GM12878 (cell line): ENCODE data around the gene GSG1. TPM values are rescaled to one million over a fixed set of nuclear protein-coding genes. Genes with fewer than 3 reads are reported as not detected.

Experiments
- ATAC-seq: fragments of 200-7000 bp; cut with Tn5 transposase; 3 replicates; pipeline ENCODE4 v1.9.1; 2020; ENCODE audit warnings: mild to moderate bottlenecking, moderate library complexity
- BruUV-seq: library from RNA; stranded (reverse); fragments of 400-500 nt; replicated peaks from 2 replicates; lab custom pipeline; 2021; lab: Mats Ljungman, UMichigan
- CTCF ChIA-PET: fragments of 300-600 bp; sonication (Branson Sonifier 250); formaldehyde crosslinking; extraction: SDS; loops from one replicate; lab custom pipeline; 2021; ENCODE audit warnings: inconsistent platforms; lab: Yijun Ruan, JAX
- POLR2A ChIA-PET: fragments of 350-600 bp; formaldehyde crosslinking; extraction: SDS; loops from one replicate; lab custom pipeline; 2021; ENCODE audit warnings: inconsistent platforms; lab: Charles Lee
- RAD21 ChIA-PET: fragments of 300-600 bp; sonication (Branson Sonifier 250); formaldehyde crosslinking; loops from one replicate; lab custom pipeline; 2023; ENCODE audit warnings: antibody characterized with exemption; ENCODE audit not compliant: unreplicated experiment; lab: Charles Lee
- SMC1A ChIA-PET: fragments of 300-600 bp; sonication (Branson Sonifier 250); formaldehyde crosslinking; loops from one replicate; lab custom pipeline; 2023; ENCODE audit not compliant: unreplicated experiment, uncharacterized antibody; lab: Charles Lee
- DNase-seq: peaks from one replicate; pipeline ENCODE4 v3.0.0-alpha.2; 2011; ENCODE audit warnings: low read depth, low spot score
- FAIRE-seq: peaks from 3 replicates; lab custom pipeline; 2011; peaks lifted over from hg19 to GRCh38; lab: Jason Lieb, UNC
- H2AFZ ChIP-seq: 2 replicates; pipeline ENCODE4 v1.6.0; 2011; ENCODE audit warnings: low read depth, low read length, control low read depth; ENCODE audit not compliant: control insufficient read depth
- H3K27ac ChIP-seq: 2 replicates; pipeline ENCODE4 v1.5.1; 2011; ENCODE audit warnings: control low read depth; ENCODE audit not compliant: control insufficient read depth, insufficient read depth
- H3K27me3 ChIP-seq, 2 experiments: replicated peaks in 1 of 2; 2 replicates each; pipeline versions ENCODE4 v1.6.0 to v1.6.1; 2011; ENCODE audit warnings: low read length in 1 of 2; ENCODE audit not compliant: control insufficient read depth in 2 of 2, insufficient read depth in 2 of 2
- H3K36me3 ChIP-seq, 2 experiments: 2 replicates each; pipeline ENCODE4 v1.5.1; 2011; ENCODE audit warnings: low read length in 1 of 2; ENCODE audit not compliant: control insufficient read depth in 2 of 2, insufficient read depth in 2 of 2
- H3K4me1 ChIP-seq: 2 replicates; pipeline ENCODE4 v1.6.1; 2011; ENCODE audit warnings: mild to moderate bottlenecking, low read length, moderate library complexity, mixed read lengths; ENCODE audit not compliant: control insufficient read depth, insufficient read depth
- H3K4me2 ChIP-seq: 2 replicates; pipeline ENCODE4 v1.6.0; 2011; ENCODE audit warnings: control low read depth; ENCODE audit not compliant: control insufficient read depth, insufficient read depth
- H3K4me3 ChIP-seq: fragments of 200-600 bp; sonication (generic); 2 replicates; pipeline ENCODE4 v1.5.1; 2016
- H3K79me2 ChIP-seq: 2 replicates; pipeline ENCODE4 v1.6.0; 2011; ENCODE audit warnings: low read length; ENCODE audit not compliant: control insufficient read depth, insufficient read depth
- H3K9ac ChIP-seq: 2 replicates; pipeline ENCODE4 v1.8.0; 2011; ENCODE audit warnings: low read length, control low read depth, mixed read lengths; ENCODE audit not compliant: control insufficient read depth, insufficient read depth
- H3K9me3 ChIP-seq: replicated peaks from 3 replicates; pipeline ENCODE4 v1.5.1; 2011; ENCODE audit warnings: mild to moderate bottlenecking, low read length; ENCODE audit not compliant: control insufficient read depth, insufficient read depth
- H4K20me1 ChIP-seq: 2 replicates; pipeline ENCODE4 v1.6.0; 2011; ENCODE audit not compliant: control insufficient read depth, insufficient read depth
- BACH1 ChIP-seq: fragments of 450-650 bp; IDR thresholded peaks from 2 replicates; pipeline ENCODE4 v1.6.1; 2017; ENCODE audit warnings: mild to moderate bottlenecking, borderline replicate concordance
- BHLHE40 ChIP-seq, 2 experiments: fragments of 450-650 bp in 1 of 2; IDR thresholded peaks; 2 replicates each; pipeline ENCODE4 v1.6.1; 2011 to 2017; ENCODE audit warnings: low read depth in 2 of 2, borderline replicate concordance in 1 of 2, improper control_type of control experiment in 1 of 2, low read length in 1 of 2, mild to moderate bottlenecking in 1 of 2
- CBX5 ChIP-seq: sonication (generic); IDR thresholded peaks from 2 replicates; pipeline ENCODE4 v1.6.1; 2016; ENCODE audit warnings: low read depth, moderate library complexity, mild to moderate bottlenecking, inconsistent platforms
- CHD2 ChIP-seq: IDR thresholded peaks from 2 replicates; pipeline ENCODE4 v1.6.1; 2011; ENCODE audit warnings: low read depth, low read length, improper control_type of control experiment, borderline replicate concordance
- E2F8 ChIP-seq: fragments of 450-650 bp; IDR thresholded peaks from 2 replicates; pipeline ENCODE4 v1.6.1; 2018; ENCODE audit warnings: mild to moderate bottlenecking, low read depth, moderate library complexity; ENCODE audit not compliant: partially characterized antibody
- EED ChIP-seq: sonication (generic); IDR thresholded peaks from 2 replicates; pipeline ENCODE4 v1.6.1; 2016; ENCODE audit warnings: antibody characterized with exemption, low read depth
- EZH2 ChIP-seq: IDR thresholded peaks from 2 replicates; pipeline ENCODE4 v1.6.1; 2012; ENCODE audit warnings: low read depth, mild to moderate bottlenecking, control low read depth, inconsistent platforms, low read length, borderline replicate concordance; ENCODE audit not compliant: control insufficient read depth
- FOXK2 ChIP-seq: fragments of 450-650 bp; IDR thresholded peaks from 2 replicates; pipeline ENCODE4 v1.6.1; 2017; ENCODE audit warnings: mild to moderate bottlenecking, moderate library complexity
- JUND ChIP-seq: IDR thresholded peaks from 2 replicates; pipeline ENCODE4 v1.6.1; 2012; ENCODE audit warnings: low read depth, mild to moderate bottlenecking, low read length, improper control_type of control experiment, moderate library complexity
- MEF2B ChIP-seq: fragments of 450-650 bp; IDR thresholded peaks from 2 replicates; pipeline ENCODE4 v1.6.1; 2018; ENCODE audit warnings: mild to moderate bottlenecking, moderate library complexity; ENCODE audit not compliant: partially characterized antibody, poor library complexity, severe bottlenecking
- NFYB ChIP-seq: IDR thresholded peaks from 2 replicates; pipeline ENCODE4 v1.6.1; 2011; ENCODE audit warnings: low read depth, mild to moderate bottlenecking, low read length, improper control_type of control experiment, moderate library complexity; ENCODE audit not compliant: insufficient read depth
- NR2C1 ChIP-seq: fragments of 450-650 bp; IDR thresholded peaks from 2 replicates; pipeline ENCODE4 v1.6.1; 2017; ENCODE audit warnings: antibody characterized with exemption, mild to moderate bottlenecking, moderate library complexity
- RAD21 ChIP-seq: IDR thresholded peaks from 2 replicates; pipeline ENCODE4 v1.6.1; 2011; ENCODE audit warnings: mild to moderate bottlenecking, low read depth, low read length, moderate library complexity; ENCODE audit not compliant: insufficient read depth
- RAD51 ChIP-seq: fragments of 450-650 bp; IDR thresholded peaks from 2 replicates; pipeline ENCODE4 v1.6.1; 2016; ENCODE audit warnings: moderate library complexity, mild to moderate bottlenecking, inconsistent platforms
- RB1 ChIP-seq: fragments of 450-650 bp; formaldehyde crosslinking; IDR thresholded peaks from 2 replicates; pipeline ENCODE4 v1.6.1; 2017; ENCODE audit warnings: mild to moderate bottlenecking, borderline replicate concordance
- RCOR1 ChIP-seq: conservative IDR thresholded peaks from 2 replicates; pipeline ENCODE4 v1.6.1; 2012; ENCODE audit warnings: low read depth, low read length, improper control_type of control experiment
- RELA ChIP-seq: fragments of 450-650 bp; IDR thresholded peaks from 2 replicates; pipeline ENCODE4 v1.8.0; 2014; ENCODE audit warnings: borderline replicate concordance; ENCODE audit not compliant: partially characterized antibody
- SREBF1 ChIP-seq: IDR thresholded peaks from 2 replicates; pipeline ENCODE4 v1.6.1; 2012; ENCODE audit warnings: mild to moderate bottlenecking, low read length
- SRF ChIP-seq, 2 experiments: IDR thresholded peaks; 2 replicates each; pipeline ENCODE4 v1.6.1; 2011; ENCODE audit warnings: low read depth in 2 of 2, low read length in 2 of 2, mild to moderate bottlenecking in 1 of 2, moderate library complexity in 1 of 2
- WGBS: methylation state at CpG from one replicate; pipeline ENCODE4 v1.1.6; 2016; ENCODE audit warnings: low lambda C conversion rate; ENCODE audit not compliant: insufficient replicate concordance, insufficient coverage; ENCODE audit errors: missing lambda C conversion rate; 5-methylcytosine and 5-hydroxymethylcytosine counted together
- in situ Hi-C: fragments of 300-500 bp; cut with MboI; formaldehyde crosslinking; loops from 9 replicates; pipeline ENCODE4 v1.14.3; 2018; ENCODE audit warnings: mixed read lengths
- intact Hi-C: fragments of 100-400 bp; cut with micrococcal nuclease; formaldehyde crosslinking; loops from one replicate; pipeline ENCODE4 v1.14.2; 2022; ENCODE audit not compliant: unreplicated experiment
- polyA plus RNA-seq, 11 experiments: library from polyadenylated mRNA; depleted of rRNA in 4 of 11; unstranded in 6 of 11; stranded (reverse) in 5 of 11; fragments of >200 nt; fragmentation: Nextera tagmentation in 4 of 11; fragmentation: Illumina TruSeq in 1 of 11; extraction: Ambion mirVana in 4 of 11; extraction: Trizol in 1 of 11; gene quantifications; 1 replicate in 1 of 11; 2 replicates in 10 of 11; pipeline versions ENCODE4 v1.2.1 to v1.2.3, GENCODE V29; 2011 to 2016; ENCODE audit warnings: inconsistent platforms in 2 of 11, missing spikeins in 2 of 11, low read depth in 1 of 11
- total RNA-seq, 4 experiments: library from RNA; depleted of rRNA in 3 of 4; stranded (reverse); fragments of >200 nt in 3 of 4; fragmentation: Illumina TruSeq in 1 of 4; extraction: Trizol in 1 of 4; gene quantifications; 2 replicates each; pipeline versions ENCODE4 v1.2.1 to v1.2.3, GENCODE V29; 2013 to 2021

Gene GSG1
- total and polyA plus RNA-seq, 10 of the 15 experiments (the other 5 are each of a cell fraction or from before 2014, with no cell fraction given), result not detected

GRCh38 chr12:13044002-13044905 is 59.2 kb downstream of the GSG1 start, which contains the start of gene FAM234B:
Gene FAM234B, plus strand, starts transcription at chr12:13044381. Its CDS starts 23 bp downstream, at chr12:13044404.
- no peaks in the 10 kb centered on the region for H3K4me1 ChIP-seq
- H3K36me3 ChIP-seq, result no peaks in the 10 kb centered on the region
- ChIA-PET POLR2A (no interaction called here), SMC1A (interaction anchor here (0.9 to 1.5 kb wide), 3 partner anchors 10 to 189 kb away, joined by 3 read pairs; no protein-coding TSS in a partner anchor), CTCF (interaction anchor here (1.0 to 1.3 kb wide), 3 partner anchors 20 to 168 kb away, joined by 3 to 5 read pairs (median 3); no protein-coding TSS in a partner anchor), RAD21 (interaction anchor here (0.6 kb wide), 1 partner anchor 24 kb away, joined by 3 read pairs; no protein-coding TSS in a partner anchor)
- peaks cover 0 to 8% of the 10 kb centered on the region in 2 experiments; a peak in 2 of 4 replicates for H3K27me3 ChIP-seq
- H3K79me2 ChIP-seq, result no peaks in the 10 kb centered on the region
- no peaks in the 10 kb centered on the region for H3K9me3 ChIP-seq
- H3K9ac ChIP-seq, result peak within 1 kb of the TSS; percentile 50
- H4K20me1 ChIP-seq, result no peaks in the 10 kb centered on the region
- H3K4me3 ChIP-seq, result peak within 1 kb of the TSS; percentile 95
- DNase-seq (no peak), FAIRE-seq (no peak), ATAC-seq (peak; percentile 99)
- in situ Hi-C loops, result no loop called here
- intact Hi-C loops, result no loop called here
- BruUV-seq, result no TSS peak
- peak within 1 kb of the TSS; percentile 98 for H2AFZ ChIP-seq
- no peak within 1 kb of the TSS for H3K27ac ChIP-seq
- WGBS, result 5% methylated on average over 68 of the region's 74 CpGs
- peak within 1 kb of the TSS; percentile 92 for H3K4me2 ChIP-seq
- no peak for TF ChIP-seq BACH1
- no peak for TF ChIP-seq JUND
- no peak for TF ChIP-seq CHD2
- TF ChIP-seq CBX5, result no peak
- no peak for TF ChIP-seq FOXK2
- no peak for TF ChIP-seq RELA
- TF ChIP-seq RB1, result peak; percentile 67; the same call in 1 of the 2 replicates
- TF ChIP-seq EED, result no peak
- TF ChIP-seq EZH2, result no peak
- no peak for TF ChIP-seq NR2C1
- TF ChIP-seq SREBF1, result no peak
- TF ChIP-seq BHLHE40 (IDR thresholded peaks at IDR 0.05; ENCODE audit: borderline replicate concordance in 1 of 2, low read depth in 2 of 2, low read length in 1 of 2), result peak in 1 of 2 experiments; percentile 34; a peak in 1 of 4 replicates
- TF ChIP-seq RAD21, result no peak
- TF ChIP-seq E2F8, result no peak
- no peak for TF ChIP-seq SRF (IDR thresholded peaks at IDR 0.05; ENCODE audit: low read depth in 2 of 2, low read length in 2 of 2)
- no peak for TF ChIP-seq NFYB
- no peak for TF ChIP-seq RCOR1
- peak; percentile 72 for TF ChIP-seq MEF2B
- no peak for TF ChIP-seq RAD51
